ENCODE results near the gene FOSL1. TPM values are rescaled to one million over a fixed set of nuclear protein-coding genes. Genes with fewer than 3 reads are reported as not detected.

FOSL1 gene
- total RNA-seq, 1 experiment from 2014 or later = 125 TPM

DNA sequence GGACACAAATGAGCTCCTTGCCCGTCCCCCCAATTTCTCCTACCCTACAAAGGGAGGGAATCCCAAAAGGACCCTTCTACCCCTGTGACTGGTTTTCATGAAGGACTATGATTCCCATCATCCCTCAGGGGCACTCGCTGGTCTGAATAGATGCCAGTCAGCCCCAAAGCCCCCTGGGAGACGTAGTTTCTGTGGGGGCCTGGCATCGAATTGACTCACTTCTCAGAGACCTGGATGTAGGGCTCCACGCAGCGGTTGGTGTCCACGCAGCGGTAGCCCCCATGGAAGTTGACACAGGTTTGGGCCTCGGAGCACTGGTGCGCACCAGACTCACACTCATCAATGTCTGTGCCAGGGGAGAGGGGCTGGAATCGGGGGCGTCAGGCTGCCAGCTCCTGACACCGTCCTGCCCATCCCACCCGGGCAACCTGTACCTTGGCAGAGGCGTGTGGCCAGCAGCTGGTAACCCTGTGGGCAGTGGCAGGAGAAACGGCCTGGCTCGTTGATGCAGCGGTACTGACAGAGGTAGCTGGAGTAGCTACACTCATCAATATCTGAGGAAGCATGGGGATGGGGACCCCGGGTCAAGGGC lies 32.0 kb downstream of the FOSL1 start:
- Histone ChIP-seq H3K9me2 (ENCODE audit: insufficient read depth) (no peaks in the 10 kb centered on the region), H3K4me3 (replicated peaks in 1 of 2; ENCODE audit: low read depth in 1 of 2, low read length in 2 of 2) (no peak overlapping the region), H3K79me2 (ENCODE audit: insufficient read depth, low read length) (0 out of 2 replicates have a peak, but pooled peaks cover under 1% of the 10 kb centered on the region), H2AFZ (ENCODE audit: low read depth, low read length, poor library complexity, severe bottlenecking) (no peak overlapping the region), H3K4me1 (ENCODE audit: control insufficient read depth in 1 of 2, insufficient read depth in 2 of 2, low read length in 2 of 2) (peaks cover 3 to 4% of the 10 kb centered on the region in 2 experiments; a peak in 2 of 4 replicates), H4K20me1 (ENCODE audit: insufficient read depth) (no peaks in the 10 kb centered on the region), H3K4me2 (ENCODE audit: low read length) (no peak overlapping the region), H3K27me3 (ENCODE audit: insufficient read depth, low read length) (no peaks in the 10 kb centered on the region), H3K27ac (ENCODE audit: low read depth, low read length) (no peak overlapping the region), H3K9ac (ENCODE audit: low read length) (no peak overlapping the region), H3K36me3 (ENCODE audit: control insufficient read depth in 1 of 2, insufficient read depth in 2 of 2, low read length in 2 of 2) (peaks cover 7 to 12% of the 10 kb centered on the region in 2 experiments; a peak in 3 of 4 replicates), H3K9me3 (ENCODE audit: control insufficient read depth in 1 of 2, insufficient read depth in 1 of 2, low read depth in 1 of 2, low read length in 2 of 2) (no peaks in the 10 kb centered on the region)
- TSS peak; percentile 2 for BruUV-seq (replicated peaks)
- DNase-seq (ENCODE audit: low read depth, low spot score) = no peak
- CTCF ChIA-PET = interaction anchor here (2.1 kb wide), 1 partner anchor 9 kb away, joined by 12 read pairs; the partner anchor contains the start of gene MUS81
- RAD21 ChIA-PET (ENCODE audit: low non-redundant PET in 1 of 2, low total read pairs in 2 of 2, uncharacterized antibody in 2 of 2, unreplicated experiment in 2 of 2) = interaction anchor here in 1 of 2 experiments (0.5 kb wide), 1 partner anchor 50 kb away, joined by 3 read pairs; no protein-coding TSS in a partner anchor
- TF ChIP-seq POLR2AphosphoS5 (IDR thresholded peaks at IDR 0.05; ENCODE audit: low read depth, low read length) (0 out of 2 replicates have a peak, but pooled peaks have one; percentile 12), EZH2 (IDR thresholded peaks at IDR 0.05) (no peak), CBX3 (IDR thresholded peaks at IDR 0.05; ENCODE audit: low read depth) (no peak)
- intact Hi-C loops (cut with micrococcal nuclease) = no loop called here
- POLR2A ChIA-PET = interaction anchor here (1.1 to 4.8 kb wide), 3 partner anchors 8 to 22 kb away, joined by 5 to 36 read pairs (median 5); partner anchors contain the start of genes CCDC85B, CFL1 and MUS81
- ATAC-seq = 0 out of 2 replicates have a peak, but pooled peaks have one; percentile 20

DNA sequence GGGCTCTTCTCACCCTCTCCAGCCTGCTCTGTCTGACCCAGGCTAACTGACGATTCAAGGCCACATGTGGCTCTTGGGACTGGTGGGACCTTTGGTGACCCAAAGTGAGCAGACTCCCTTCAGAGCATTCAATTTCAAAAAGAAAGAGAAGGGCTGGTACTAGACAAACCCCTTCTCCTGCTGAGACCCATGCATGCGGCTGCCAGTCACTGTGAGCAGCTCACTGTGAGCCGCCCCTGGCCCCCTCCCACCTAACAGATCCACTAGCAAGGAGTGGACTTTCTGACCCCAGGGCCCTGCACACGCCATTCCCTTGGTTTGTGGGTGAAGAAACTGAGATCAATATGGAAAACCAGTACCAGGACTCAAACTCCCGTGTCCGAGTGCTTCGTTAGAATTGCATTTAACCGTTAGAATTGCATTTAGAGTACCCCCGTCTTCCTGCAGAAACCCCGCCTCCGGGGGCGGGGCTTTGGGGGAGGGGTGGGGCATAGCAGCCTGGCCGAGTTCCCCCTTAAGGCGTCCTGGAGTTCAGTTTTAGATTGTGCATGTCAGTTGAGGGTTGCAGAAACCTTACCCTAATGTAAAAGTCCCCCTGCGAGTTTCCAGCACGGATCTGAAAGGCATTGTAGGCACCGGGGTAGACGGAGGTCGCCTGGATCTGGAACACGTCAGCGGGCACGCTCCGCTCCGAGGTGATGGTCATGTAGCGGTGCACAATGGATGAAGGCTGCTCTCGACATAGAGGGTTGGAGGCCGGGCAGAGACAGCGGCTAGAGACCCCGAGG lies 32.7 kb downstream of the FOSL1 start:
- Histone ChIP-seq H3K4me3 (replicated peaks in 1 of 2; ENCODE audit: low read depth in 1 of 2, low read length in 2 of 2) (no peak overlapping the region), H3K36me3 (ENCODE audit: control insufficient read depth in 1 of 2, insufficient read depth in 2 of 2, low read length in 2 of 2) (peaks cover 7 to 13% of the 10 kb centered on the region in 2 experiments; a peak in 3 of 4 replicates), H4K20me1 (ENCODE audit: insufficient read depth) (no peaks in the 10 kb centered on the region), H3K27me3 (ENCODE audit: insufficient read depth, low read length) (no peaks in the 10 kb centered on the region), H2AFZ (ENCODE audit: low read depth, low read length, poor library complexity, severe bottlenecking) (no peak overlapping the region), H3K9me3 (ENCODE audit: control insufficient read depth in 1 of 2, insufficient read depth in 1 of 2, low read depth in 1 of 2, low read length in 2 of 2) (no peaks in the 10 kb centered on the region), H3K9ac (ENCODE audit: low read length) (no peak overlapping the region), H3K79me2 (ENCODE audit: insufficient read depth, low read length) (peaks cover 4% of the 10 kb centered on the region; the same call in 1 of the 2 replicates), H3K4me2 (ENCODE audit: low read length) (no peak overlapping the region), H3K27ac (ENCODE audit: low read depth, low read length) (no peak overlapping the region), H3K9me2 (ENCODE audit: insufficient read depth) (no peaks in the 10 kb centered on the region), H3K4me1 (ENCODE audit: control insufficient read depth in 1 of 2, insufficient read depth in 2 of 2, low read length in 2 of 2) (no peaks in the 10 kb centered on the region)
- ChIA-PET POLR2A (interaction anchor here (4.8 kb wide), 1 partner anchor 8 kb away, joined by 36 read pairs; the partner anchor contains the start of genes CFL1 and MUS81), CTCF (no interaction called here), RAD21 (ENCODE audit: low non-redundant PET in 1 of 2, low total read pairs in 2 of 2, uncharacterized antibody in 2 of 2, unreplicated experiment in 2 of 2) (no interaction called here)
- no peak for TF ChIP-seq SP1 (IDR thresholded peaks at IDR 0.05; ENCODE audit: low read depth)
- ATAC-seq = no peak
- DNase-seq (ENCODE audit: low read depth, low spot score) = no peak
- BruUV-seq (replicated peaks) = no TSS peak
- intact Hi-C loops (cut with micrococcal nuclease) = no loop called here
